ENCODE results near the gene FBXW10.
"Not testable (repeated sequence)": the region's sequence is repeated elsewhere in the genome, so short reads cannot be mapped to it uniquely, and the experiment has no call there.

FBXW10 gene

DNA sequence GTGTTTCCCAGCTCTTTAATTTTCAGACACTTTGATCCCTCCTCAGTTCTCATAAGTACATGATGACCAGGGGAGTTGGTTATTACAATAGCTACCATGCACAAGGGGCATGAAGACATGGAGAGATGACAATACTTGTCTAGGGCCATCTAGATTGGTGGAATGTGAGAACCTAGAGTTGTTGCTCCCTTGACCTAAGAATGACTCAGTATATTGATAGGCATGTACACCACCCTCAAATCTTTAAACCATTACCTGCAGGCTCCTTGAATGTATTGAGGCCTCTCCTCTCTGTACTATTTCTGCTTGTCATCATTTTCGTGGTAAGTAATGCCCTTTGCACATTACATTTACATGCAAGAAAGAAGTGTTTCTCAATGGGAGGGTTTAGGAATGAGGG lies 20.3 kb upstream of the FBXW10 start:
- H3K27me3 ChIP-seq (ENCODE audit: insufficient read depth, low read length); H3K9ac ChIP-seq (ENCODE audit: low read depth, low read length); H3K27ac ChIP-seq (ENCODE audit: low read depth, low read length); H3K4me3 ChIP-seq (ENCODE audit: low read length); H3K4me1 ChIP-seq (ENCODE audit: insufficient read depth, low read length); H3K9me3 ChIP-seq (ENCODE audit: insufficient read depth, low read depth, low read length); H3K36me3 ChIP-seq (ENCODE audit: insufficient read depth, low read length): not testable (repeated sequence)
- WGBS, result no CpG with 5 or more reads among the region's 1 CpG

DNA sequence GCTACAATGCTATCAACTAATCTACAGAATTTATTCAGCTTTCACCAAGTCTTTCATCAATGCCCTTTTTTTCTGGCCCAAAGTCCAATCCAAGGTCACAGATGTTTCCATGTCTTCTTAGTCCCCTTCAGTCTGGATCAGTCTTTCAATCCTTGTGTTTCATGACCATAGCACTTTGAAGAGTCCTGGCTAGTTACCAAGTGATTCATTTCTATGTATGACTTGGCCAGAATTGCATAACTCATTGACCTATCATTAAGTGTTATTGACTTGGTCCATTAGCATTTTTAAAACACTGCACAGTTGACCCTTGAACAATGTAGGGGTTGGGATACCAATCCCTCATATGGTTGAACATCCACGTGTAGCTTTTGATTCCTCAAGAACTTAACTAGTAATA lies 11.4 kb upstream of the FBXW10 start:
- H3K4me1 ChIP-seq (ENCODE audit: insufficient read depth, low read length); H3K27me3 ChIP-seq (ENCODE audit: insufficient read depth, low read length); H3K9me3 ChIP-seq (ENCODE audit: insufficient read depth, low read depth, low read length); H3K27ac ChIP-seq (ENCODE audit: low read depth, low read length); H3K4me3 ChIP-seq (ENCODE audit: low read length); H3K9ac ChIP-seq (ENCODE audit: low read depth, low read length); H3K36me3 ChIP-seq (ENCODE audit: insufficient read depth, low read length): not testable (repeated sequence)
- WGBS, result 67% methylated on average over 1 of the region's 1 CpG

DNA sequence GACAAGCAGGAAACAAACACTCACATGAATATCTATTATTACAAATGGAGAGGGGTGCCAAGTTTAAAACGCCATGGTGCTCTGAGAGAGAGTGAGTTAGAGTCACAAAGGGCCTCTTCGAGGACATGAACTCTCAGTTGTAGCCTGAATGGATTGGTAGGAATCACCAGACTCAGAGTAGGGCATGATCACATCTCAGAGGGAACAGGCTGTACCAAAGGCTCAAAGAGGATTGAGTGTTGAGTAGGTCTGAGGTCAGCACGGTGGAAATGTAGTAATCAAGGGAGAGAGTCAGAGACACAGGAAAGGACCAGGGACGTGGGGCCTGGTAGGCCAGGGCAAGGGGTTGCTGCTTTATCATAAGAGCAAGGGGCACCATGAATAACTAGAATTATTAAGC lies 10.5 kb upstream of the FBXW10 start:
- not testable (repeated sequence) for H3K4me1 ChIP-seq (ENCODE audit: insufficient read depth, low read length); H3K36me3 ChIP-seq (ENCODE audit: insufficient read depth, low read length); H3K9me3 ChIP-seq (ENCODE audit: insufficient read depth, low read depth, low read length); H3K4me3 ChIP-seq (ENCODE audit: low read length); H3K27me3 ChIP-seq (ENCODE audit: insufficient read depth, low read length); H3K27ac ChIP-seq (ENCODE audit: low read depth, low read length); H3K9ac ChIP-seq (ENCODE audit: low read depth, low read length)
- 95% methylated on average over 4 of the region's 4 CpGs for WGBS

DNA sequence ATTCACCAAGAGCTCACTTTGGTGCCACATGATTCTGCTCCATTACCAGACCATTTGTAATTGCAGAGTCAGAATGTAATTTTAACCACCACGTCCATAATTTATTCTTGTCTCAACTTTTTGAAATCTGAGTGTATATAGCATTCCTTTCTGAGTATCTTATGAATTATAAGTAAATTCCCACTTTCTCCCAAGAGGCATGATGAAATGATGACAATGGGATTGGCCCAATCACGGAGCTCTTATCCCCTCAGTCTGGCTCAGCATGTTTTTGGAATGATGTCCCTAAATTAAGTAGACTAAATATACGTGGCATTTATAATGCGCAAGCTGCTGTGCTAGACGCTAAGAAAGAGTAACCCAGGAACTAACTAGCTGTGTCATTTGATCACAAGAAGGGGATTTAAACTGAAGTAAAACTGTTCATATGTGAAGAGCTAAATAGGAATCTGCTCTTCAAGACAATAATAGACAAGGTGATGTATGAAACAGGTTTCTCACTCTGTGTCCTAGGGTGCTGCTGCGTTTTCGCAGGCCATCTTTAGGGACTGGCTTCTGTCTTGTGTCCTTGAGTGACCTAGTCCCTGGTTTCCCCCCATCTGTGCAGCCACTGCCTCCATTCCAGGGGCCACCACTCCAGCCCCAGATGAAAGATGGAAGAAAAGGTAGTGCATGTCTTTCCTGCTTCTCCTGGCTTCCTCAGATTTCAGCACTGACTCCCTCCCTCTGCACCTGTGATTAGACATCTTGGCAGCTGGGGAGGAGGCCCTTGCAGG lies 4.0 kb upstream of the FBXW10 start:
- 97% methylated on average over 7 of the region's 7 CpGs for WGBS
- not testable (repeated sequence) for H3K27ac ChIP-seq (ENCODE audit: low read depth, low read length)

DNA sequence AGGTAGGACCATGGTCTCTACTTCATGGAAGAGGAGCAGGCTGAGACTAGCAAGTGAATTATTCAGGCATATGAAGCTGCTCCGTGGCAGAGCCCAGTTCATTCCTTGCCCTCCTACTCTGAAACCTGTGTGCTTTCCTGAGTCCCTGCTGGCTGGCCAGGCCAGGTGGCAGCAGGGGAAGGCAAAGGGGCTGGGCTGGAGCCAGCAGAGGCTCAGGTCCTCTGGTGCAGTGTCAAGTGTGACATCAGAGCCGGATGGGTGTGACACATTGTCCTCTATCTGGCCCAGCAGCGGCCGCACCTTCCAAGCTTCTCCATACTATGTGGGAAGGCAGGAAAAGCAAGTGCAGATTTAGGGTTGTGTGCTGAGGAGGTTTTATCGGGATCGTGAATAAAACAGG lies 2.6 kb upstream of the FBXW10 start:
- H3K9ac ChIP-seq (ENCODE audit: low read depth, low read length); H3K36me3 ChIP-seq (ENCODE audit: insufficient read depth, low read length); H3K27me3 ChIP-seq (ENCODE audit: insufficient read depth, low read length); H3K4me1 ChIP-seq (ENCODE audit: insufficient read depth, low read length); H3K27ac ChIP-seq (ENCODE audit: low read depth, low read length); H3K4me3 ChIP-seq (ENCODE audit: low read length); H3K9me3 ChIP-seq (ENCODE audit: insufficient read depth, low read depth, low read length): not testable (repeated sequence)
- 96% methylated on average over 2 of the region's 6 CpGs for WGBS

More for the DNA sequence above, 4.0 kb upstream of the FBXW10 start:
- not testable (repeated sequence) for H3K4me3 ChIP-seq (ENCODE audit: low read length); H3K27me3 ChIP-seq (ENCODE audit: insufficient read depth, low read length); H3K9ac ChIP-seq (ENCODE audit: low read depth, low read length); H3K9me3 ChIP-seq (ENCODE audit: insufficient read depth, low read depth, low read length); H3K4me1 ChIP-seq (ENCODE audit: insufficient read depth, low read length); H3K36me3 ChIP-seq (ENCODE audit: insufficient read depth, low read length)

DNA sequence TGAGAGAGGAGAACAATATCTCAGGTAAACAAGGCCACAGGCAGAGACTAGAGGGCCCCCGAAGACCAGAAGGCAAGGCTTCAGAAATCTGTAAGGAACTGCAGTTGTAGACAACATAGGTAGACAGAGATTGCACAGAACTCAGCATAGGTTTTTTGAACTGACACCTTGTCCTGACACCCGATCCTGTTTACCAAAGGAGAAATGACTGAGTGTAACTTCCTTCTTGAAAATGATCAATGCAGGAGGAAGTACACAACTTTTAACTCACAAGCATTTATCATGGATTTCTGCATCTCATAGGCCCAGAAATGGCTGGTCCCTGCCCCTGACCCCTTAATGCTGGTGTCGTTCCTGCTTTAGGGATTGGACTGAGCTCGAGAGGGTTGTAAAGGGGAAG lies 872 bp downstream of the FBXW10 start:
- not testable (repeated sequence) for H3K36me3 ChIP-seq (ENCODE audit: insufficient read depth, low read length); H3K9ac ChIP-seq (ENCODE audit: low read depth, low read length); H3K27me3 ChIP-seq (ENCODE audit: insufficient read depth, low read length); H3K27ac ChIP-seq (ENCODE audit: low read depth, low read length); H3K4me1 ChIP-seq (ENCODE audit: insufficient read depth, low read length); H3K9me3 ChIP-seq (ENCODE audit: insufficient read depth, low read depth, low read length); H3K4me3 ChIP-seq (ENCODE audit: low read length)
- 93% methylated on average over 4 of the region's 4 CpGs for WGBS

DNA sequence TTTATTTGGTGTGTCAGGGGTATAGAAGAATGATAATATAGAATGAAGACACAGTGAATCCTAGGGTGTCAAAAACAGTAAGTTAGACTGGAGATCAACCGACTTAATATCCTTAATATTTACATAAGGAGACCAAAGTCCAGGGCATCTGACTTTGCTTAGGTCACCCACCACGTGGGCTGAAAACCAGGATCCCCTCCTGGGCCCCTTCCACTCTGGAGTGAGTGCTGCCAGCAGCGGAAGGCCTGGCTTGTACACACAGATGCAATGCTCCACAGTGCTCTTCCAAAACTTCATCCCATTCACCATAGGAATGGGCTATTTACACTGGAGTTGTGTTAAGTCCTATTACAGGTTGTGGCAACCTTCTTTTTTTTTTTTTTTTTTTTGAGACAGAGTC lies 2.7 kb downstream of the FBXW10 start:
- H3K4me3 ChIP-seq (ENCODE audit: low read length); H3K27ac ChIP-seq (ENCODE audit: low read depth, low read length); H3K36me3 ChIP-seq (ENCODE audit: insufficient read depth, low read length); H3K9ac ChIP-seq (ENCODE audit: low read depth, low read length); H3K4me1 ChIP-seq (ENCODE audit: insufficient read depth, low read length); H3K27me3 ChIP-seq (ENCODE audit: insufficient read depth, low read length); H3K9me3 ChIP-seq (ENCODE audit: insufficient read depth, low read depth, low read length): not testable (repeated sequence)
- WGBS, result 60% methylated on average over 2 of the region's 3 CpGs

DNA sequence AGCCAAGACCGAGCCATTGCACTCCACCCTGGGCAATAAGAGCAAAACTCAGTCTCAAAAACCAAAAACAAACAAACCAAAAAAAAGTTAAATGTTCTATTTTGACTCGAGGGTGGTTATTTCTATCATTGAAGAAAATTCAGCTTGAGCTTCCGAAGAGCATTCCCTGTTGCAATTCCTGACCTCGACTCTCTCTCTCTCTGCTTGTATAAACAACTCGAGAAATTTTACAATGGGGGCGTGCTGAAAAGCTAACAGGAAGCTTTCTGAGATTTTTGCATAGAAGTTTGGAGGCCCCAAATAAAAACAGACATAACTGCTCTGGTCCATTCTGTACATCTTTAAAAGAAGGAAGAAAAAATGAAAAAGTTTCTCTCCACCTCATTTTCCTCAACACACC lies 3.6 kb downstream of the FBXW10 start:
- H3K27me3 ChIP-seq (ENCODE audit: insufficient read depth, low read length); H3K4me1 ChIP-seq (ENCODE audit: insufficient read depth, low read length); H3K9ac ChIP-seq (ENCODE audit: low read depth, low read length); H3K36me3 ChIP-seq (ENCODE audit: insufficient read depth, low read length); H3K27ac ChIP-seq (ENCODE audit: low read depth, low read length); H3K9me3 ChIP-seq (ENCODE audit: insufficient read depth, low read depth, low read length); H3K4me3 ChIP-seq (ENCODE audit: low read length): not testable (repeated sequence)
- WGBS, result 69% methylated on average over 2 of the region's 6 CpGs

DNA sequence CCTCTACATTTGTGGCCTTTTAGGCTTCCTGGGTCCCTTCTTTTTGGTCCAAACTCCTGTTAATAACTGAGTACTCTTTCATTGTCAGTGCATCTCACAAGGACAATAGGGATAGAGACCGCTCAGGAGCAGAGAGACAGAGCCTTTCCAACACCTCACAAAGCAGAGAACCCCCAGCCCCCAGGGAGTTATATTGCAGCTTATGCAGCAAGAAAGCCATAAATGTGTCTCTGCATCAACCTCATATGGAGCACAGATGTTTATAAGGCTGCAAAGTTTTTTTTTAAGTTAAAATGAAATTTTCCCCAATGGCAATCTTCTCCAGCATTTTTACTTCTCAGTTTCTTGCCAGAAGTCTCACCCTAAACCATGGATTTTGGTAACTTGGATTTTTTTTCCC lies 6.4 kb downstream of the FBXW10 start:
- no CpG with 5 or more reads among the region's 1 CpG for WGBS
- not testable (repeated sequence) for H3K36me3 ChIP-seq (ENCODE audit: insufficient read depth, low read length); H3K27ac ChIP-seq (ENCODE audit: low read depth, low read length); H3K27me3 ChIP-seq (ENCODE audit: insufficient read depth, low read length); H3K9me3 ChIP-seq (ENCODE audit: insufficient read depth, low read depth, low read length); H3K9ac ChIP-seq (ENCODE audit: low read depth, low read length); H3K4me3 ChIP-seq (ENCODE audit: low read length); H3K4me1 ChIP-seq (ENCODE audit: insufficient read depth, low read length)

DNA sequence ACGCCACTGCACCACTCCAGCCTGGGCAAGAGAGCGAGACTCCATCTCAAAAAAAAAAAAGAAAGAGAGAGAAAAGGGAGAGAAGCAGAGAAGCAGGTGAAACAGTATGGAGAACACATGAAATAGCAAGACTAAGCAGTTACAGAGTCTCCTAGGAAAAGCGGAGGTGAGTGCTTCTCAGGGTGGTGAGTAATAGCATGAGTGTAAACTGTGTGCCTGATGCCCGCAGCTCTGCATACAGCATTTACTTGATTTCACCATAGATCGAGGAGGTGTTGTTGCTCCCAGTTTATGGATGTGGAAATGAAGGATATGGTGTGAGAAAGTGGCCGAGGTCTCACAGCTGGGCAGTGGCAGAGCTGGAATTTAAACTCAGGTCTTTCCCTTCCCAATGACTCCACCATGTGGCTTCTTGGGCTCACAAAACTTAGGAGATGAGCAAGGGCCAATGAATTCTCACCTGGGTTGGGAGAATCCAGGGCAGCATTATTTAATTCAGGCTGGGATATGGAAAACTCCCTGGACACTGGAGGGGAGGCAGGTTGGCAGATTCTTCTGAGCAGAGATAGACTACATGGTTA lies 10.1 kb downstream of the FBXW10 start:
- H3K36me3 ChIP-seq (ENCODE audit: insufficient read depth, low read length); H3K27ac ChIP-seq (ENCODE audit: low read depth, low read length); H3K27me3 ChIP-seq (ENCODE audit: insufficient read depth, low read length); H3K4me3 ChIP-seq (ENCODE audit: low read length); H3K4me1 ChIP-seq (ENCODE audit: insufficient read depth, low read length); H3K9ac ChIP-seq (ENCODE audit: low read depth, low read length); H3K9me3 ChIP-seq (ENCODE audit: insufficient read depth, low read depth, low read length): not testable (repeated sequence)
- 99% methylated on average over 3 of the region's 6 CpGs for WGBS

DNA sequence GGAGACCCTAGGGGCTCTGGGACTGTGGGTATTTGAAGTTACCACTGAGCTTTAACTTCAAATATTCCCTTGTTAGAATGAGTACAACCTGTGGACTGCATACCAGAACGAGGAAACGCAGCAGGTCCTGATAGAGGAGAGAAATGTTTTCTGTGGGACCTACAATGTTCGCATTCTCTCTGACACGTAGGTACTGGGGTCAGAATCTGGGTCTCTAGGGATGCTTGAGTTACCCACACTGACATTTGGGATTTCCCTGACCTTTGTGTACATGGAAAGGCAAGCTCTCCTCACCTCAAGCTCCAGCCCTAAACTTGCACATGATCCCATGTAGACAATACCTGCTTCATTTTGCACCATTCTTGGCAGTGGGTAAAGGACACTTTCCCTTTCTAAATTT lies 12.1 kb downstream of the FBXW10 start:
- not testable (repeated sequence) for H3K9ac ChIP-seq (ENCODE audit: low read depth, low read length); H3K4me1 ChIP-seq (ENCODE audit: insufficient read depth, low read length); H3K27ac ChIP-seq (ENCODE audit: low read depth, low read length); H3K9me3 ChIP-seq (ENCODE audit: insufficient read depth, low read depth, low read length); H3K36me3 ChIP-seq (ENCODE audit: insufficient read depth, low read length); H3K27me3 ChIP-seq (ENCODE audit: insufficient read depth, low read length); H3K4me3 ChIP-seq (ENCODE audit: low read length)
- 82% methylated on average over 4 of the region's 4 CpGs for WGBS

All from HUES64 (cell line).